ENCODE measurements around the gene GRIPAP1. TPM values are rescaled to one million over a fixed set of nuclear protein-coding genes. Genes with fewer than 3 reads are reported as not detected.
A peak's percentile ranks its signal among the peaks of the same experiment; 100 is the strongest.

The GRIPAP1 gene
- total RNA-seq = 24.2 TPM

- peak; percentile 82 to 95 (median 90) for DNase-seq (ENCODE audit: low read depth in 2 of 3, low spot score in 2 of 3)
Measured at GRCh38 chrX:49002091-49002935, at the start of gene GRIPAP1. Gene GRIPAP1 (minus strand): TSS chrX:49002264. CDS start chrX:49002229, 35 bp downstream.

- DNase-seq (ENCODE audit: low read depth in 2 of 3, low spot score in 2 of 3) = no peak
Measured at GRCh38 chrX:49043987-49044281, 41.9 kb upstream of the GRIPAP1 start.

GRCh38 chrX:49043220-49043986 lies 41.3 kb upstream of the GRIPAP1 start, which contains the start of gene TFE3:
Gene TFE3 (minus strand): TSS chrX:49043357. CDS start chrX:49043226, 131 bp downstream.
- DNase-seq (ENCODE audit: low read depth in 2 of 3, low spot score in 2 of 3) = peak; percentile 80 to 99 (median 97)

- no peak for DNase-seq (ENCODE audit: low read depth in 2 of 3, low spot score in 2 of 3)
Measured at GRCh38 chrX:49042581-49043219, 40.6 kb upstream of the GRIPAP1 start.

GRCh38 chrX:49041744-49042580 lies 39.9 kb upstream of the GRIPAP1 start:
- no peak for DNase-seq (ENCODE audit: low read depth in 2 of 3, low spot score in 2 of 3)

- DNase-seq (ENCODE audit: low read depth in 2 of 3, low spot score in 2 of 3) = no peak
Measured at GRCh38 chrX:49040376-49040955, 38.4 kb upstream of the GRIPAP1 start.

- peak in 2 of 3 donors; percentile 91 to 96 for DNase-seq (ENCODE audit: low read depth in 2 of 3, low spot score in 2 of 3)
Measured at GRCh38 chrX:49039598-49040375, 37.7 kb upstream of the GRIPAP1 start.

GRCh38 chrX:49037883-49038475 lies 35.9 kb upstream of the GRIPAP1 start:
- DNase-seq (ENCODE audit: low read depth in 2 of 3, low spot score in 2 of 3) = no peak

GRCh38 chrX:49030283-49030682 lies 28.2 kb upstream of the GRIPAP1 start:
- DNase-seq (ENCODE audit: low read depth in 2 of 3, low spot score in 2 of 3) = no peak

- no peak for DNase-seq (ENCODE audit: low read depth in 2 of 3, low spot score in 2 of 3)
Measured at GRCh38 chrX:49029876-49030275, 27.8 kb upstream of the GRIPAP1 start.

GRCh38 chrX:49019599-49020249 lies 17.7 kb upstream of the GRIPAP1 start:
- DNase-seq (ENCODE audit: low read depth in 2 of 3, low spot score in 2 of 3) = no peak

- DNase-seq (ENCODE audit: low read depth in 2 of 3, low spot score in 2 of 3) = no peak
Measured at GRCh38 chrX:49019050-49019449, 17.0 kb upstream of the GRIPAP1 start.

GRCh38 chrX:49003696-49004095 lies 1.6 kb upstream of the GRIPAP1 start:
- no peak for DNase-seq (ENCODE audit: low read depth in 2 of 3, low spot score in 2 of 3)

GRCh38 chrX:49001521-49002090 lies 458 bp downstream of the GRIPAP1 start:
- peak in 2 of 3 donors; percentile 84 to 90 for DNase-seq (ENCODE audit: low read depth in 2 of 3, low spot score in 2 of 3)

GRCh38 chrX:49000636-49001035 lies 1.4 kb downstream of the GRIPAP1 start:
- no peak for DNase-seq (ENCODE audit: low read depth in 2 of 3, low spot score in 2 of 3)

- DNase-seq (ENCODE audit: low read depth in 2 of 3, low spot score in 2 of 3) = no peak
Measured at GRCh38 chrX:48999030-48999429, 3.0 kb downstream of the GRIPAP1 start.

- no peak for DNase-seq (ENCODE audit: low read depth in 2 of 3, low spot score in 2 of 3)
Measured at GRCh38 chrX:48998391-48998790, 3.7 kb downstream of the GRIPAP1 start.

GRCh38 chrX:48997865-48998264 lies 4.2 kb downstream of the GRIPAP1 start:
- no peak for DNase-seq (ENCODE audit: low read depth in 2 of 3, low spot score in 2 of 3)

Measured in hematopoietic multipotent progenitor cell (in vitro differentiated cells).